ENCODE measurements around the gene WFDC5.

Gene WFDC5

DNA sequence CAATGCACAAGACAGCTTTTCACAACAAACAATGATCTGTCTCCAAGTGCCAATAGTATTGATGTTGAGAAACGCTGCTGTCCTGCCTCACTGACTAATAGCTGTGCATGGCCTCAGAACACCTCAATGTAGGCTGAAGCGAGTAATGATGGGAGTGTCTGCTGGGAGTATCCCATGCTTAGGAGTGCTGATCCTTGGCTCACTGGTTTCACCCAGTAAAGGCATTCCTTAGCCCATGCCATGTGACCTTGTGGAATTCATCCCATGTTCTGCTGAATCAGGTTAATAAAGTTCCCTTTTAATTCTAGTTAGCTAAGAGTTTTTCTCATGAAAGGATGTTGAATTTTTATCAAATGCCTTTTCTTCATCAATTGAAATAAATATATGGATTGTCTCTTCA lies 13.1 kb upstream of the WFDC5 start:
- no peak overlapping the region for H3K4me3 Mint-ChIP-seq
- ATAC-seq (no peak), DNase-seq (no peak)
- H3K36me3 Mint-ChIP-seq (ENCODE audit: low read depth) = no peaks in the 10 kb centered on the region
- no peak overlapping the region for H3K27ac Mint-ChIP-seq
- no peaks in the 10 kb centered on the region for H3K4me1 Mint-ChIP-seq
- H3K9me3 Mint-ChIP-seq = no peaks in the 10 kb centered on the region
- H3K27me3 Mint-ChIP-seq = peaks cover 34% of the 10 kb centered on the region

DNA sequence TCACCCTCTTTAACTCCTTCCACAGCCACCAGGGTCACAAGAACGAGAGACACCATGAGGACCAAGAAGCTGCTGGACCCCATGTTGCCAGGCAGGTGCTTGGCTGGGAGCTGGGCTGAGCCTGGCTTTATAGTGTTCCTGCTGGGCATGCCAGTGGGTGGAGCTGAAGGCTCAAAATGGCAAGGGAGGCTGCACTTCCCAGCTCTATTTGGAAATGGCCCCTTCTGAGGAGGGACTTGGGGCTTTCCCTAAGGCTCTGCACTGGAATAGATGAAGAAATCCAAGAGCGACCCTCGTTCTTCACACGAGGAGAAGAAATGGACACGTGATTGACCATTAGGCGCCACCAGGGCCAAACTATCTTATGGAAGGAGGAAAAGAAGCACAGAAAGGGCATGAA lies 9.4 kb upstream of the WFDC5 start, which contains the start of gene WFDC12:
TSS of gene WFDC12 (minus strand) at position 101 of the 400 bp plus-strand sequence. CDS start at position 83, 18 bp downstream.
- Mint-ChIP-seq H3K27ac (no peak within 1 kb of the TSS), H3K36me3 (ENCODE audit: low read depth) (no peaks in the 10 kb centered on the region), H3K4me1 (no peaks in the 10 kb centered on the region), H3K4me3 (no peak within 1 kb of the TSS), H3K27me3 (peaks cover 23% of the 10 kb centered on the region), H3K9me3 (no peaks in the 10 kb centered on the region)
- DNase-seq (no peak), ATAC-seq (no peak)

DNA sequence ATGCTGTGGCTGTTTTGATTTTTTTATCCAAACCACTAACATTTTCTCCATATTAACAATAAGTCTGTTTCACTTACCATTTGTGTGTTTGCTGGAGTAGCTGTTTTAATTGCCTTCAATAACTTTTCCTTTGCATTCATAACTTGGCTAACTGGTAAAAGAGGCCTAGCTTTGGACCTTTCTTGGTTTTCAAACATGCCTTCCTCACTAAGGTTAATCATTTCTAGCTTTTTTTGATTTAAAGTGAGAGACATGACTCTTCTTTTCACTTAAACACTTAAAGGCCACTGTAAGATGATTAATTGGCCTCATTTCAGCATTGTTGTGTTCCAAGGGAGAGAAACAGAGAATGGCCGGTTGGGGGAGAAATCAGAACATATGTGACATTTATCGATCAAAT lies 6.4 kb upstream of the WFDC5 start:
- ATAC-seq (no peak), DNase-seq (no peak)
- Mint-ChIP-seq H3K27me3 (peaks cover 18% of the 10 kb centered on the region), H3K36me3 (ENCODE audit: low read depth) (no peaks in the 10 kb centered on the region), H3K9me3 (no peaks in the 10 kb centered on the region), H3K4me1 (peaks cover 1% of the 10 kb centered on the region), H3K4me3 (no peak overlapping the region), H3K27ac (no peak overlapping the region)

GRCh38 chr20:45119556-45120266 lies 4.7 kb upstream of the WFDC5 start:
- H3K9me3 Mint-ChIP-seq = no peaks in the 10 kb centered on the region
- H3K4me3 Mint-ChIP-seq = no peak overlapping the region
- no peaks in the 10 kb centered on the region for H3K36me3 Mint-ChIP-seq (ENCODE audit: low read depth)
- no peak overlapping the region for H3K27ac Mint-ChIP-seq
- H3K4me1 Mint-ChIP-seq = peaks cover 1% of the 10 kb centered on the region
- peaks cover 16% of the 10 kb centered on the region for H3K27me3 Mint-ChIP-seq
- ATAC-seq (no peak), DNase-seq (no peak)

- Mint-ChIP-seq H3K36me3 (ENCODE audit: low read depth) (no peaks in the 10 kb centered on the region), H3K4me1 (peaks cover 1% of the 10 kb centered on the region), H3K27me3 (peaks cover 17% of the 10 kb centered on the region), H3K4me3 (no peak overlapping the region), H3K27ac (no peak overlapping the region), H3K9me3 (no peaks in the 10 kb centered on the region)
- DNase-seq (no peak), ATAC-seq (no peak)
Observed at GRCh38 chr20:45118028-45118427, 3.1 kb upstream of the WFDC5 start.

- Mint-ChIP-seq H3K9me3 (no peaks in the 10 kb centered on the region), H3K27me3 (peaks cover 15% of the 10 kb centered on the region), H3K4me1 (peaks cover 1% of the 10 kb centered on the region), H3K36me3 (ENCODE audit: low read depth) (no peaks in the 10 kb centered on the region), H3K4me3 (no peak overlapping the region), H3K27ac (no peak overlapping the region)
- no peak for DNase-seq
- no peak for ATAC-seq
Observed at GRCh38 chr20:45117581-45117980, 2.6 kb upstream of the WFDC5 start.

DNA sequence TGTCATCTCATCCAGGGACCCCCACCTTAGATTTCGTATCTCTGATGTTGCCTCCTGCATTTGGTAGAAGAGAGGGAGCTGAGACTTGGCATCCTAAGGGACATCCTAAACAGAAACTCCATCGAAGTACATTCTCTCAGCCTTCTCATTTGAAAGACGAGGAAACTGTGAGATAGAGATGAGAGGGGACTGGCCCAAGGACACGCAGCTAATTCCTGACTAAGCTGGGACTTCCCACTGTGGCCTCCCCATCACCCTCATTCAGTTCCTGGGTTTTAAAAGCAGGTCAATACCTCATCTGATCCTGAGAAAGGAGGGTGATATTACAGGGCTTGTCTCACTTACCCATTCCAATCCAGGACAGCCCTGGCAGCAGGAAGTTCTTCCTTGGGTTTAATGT lies 855 bp upstream of the WFDC5 start:
- H3K27me3 Mint-ChIP-seq = peaks cover 14% of the 10 kb centered on the region
- no peaks in the 10 kb centered on the region for H3K36me3 Mint-ChIP-seq (ENCODE audit: low read depth)
- ATAC-seq = no peak
- no peak overlapping the region for H3K4me3 Mint-ChIP-seq
- H3K4me1 Mint-ChIP-seq = peaks cover 1% of the 10 kb centered on the region
- no peak overlapping the region for H3K27ac Mint-ChIP-seq
- H3K9me3 Mint-ChIP-seq = no peaks in the 10 kb centered on the region
- DNase-seq = no peak

GRCh38 chr20:45115386-45115774 lies 406 bp upstream of the WFDC5 start:
- ATAC-seq = no peak
- no peaks in the 10 kb centered on the region for H3K36me3 Mint-ChIP-seq (ENCODE audit: low read depth)

GRCh38 chr20:45113865-45114264 lies 1.1 kb downstream of the WFDC5 start:
- H3K36me3 Mint-ChIP-seq (ENCODE audit: low read depth) = no peaks in the 10 kb centered on the region
- H3K4me1 Mint-ChIP-seq = peaks cover 1% of the 10 kb centered on the region
- no peak overlapping the region for H3K27ac Mint-ChIP-seq
- DNase-seq (no peak), ATAC-seq (no peak)
- no peaks in the 10 kb centered on the region for H3K9me3 Mint-ChIP-seq
- H3K4me3 Mint-ChIP-seq = no peak overlapping the region
- peaks cover 5% of the 10 kb centered on the region for H3K27me3 Mint-ChIP-seq

More at GRCh38 chr20:45115386-45115774, 406 bp upstream of the WFDC5 start:
- Mint-ChIP-seq H3K9me3 (no peaks in the 10 kb centered on the region), H3K27ac (no peak overlapping the region), H3K4me1 (peaks cover 1% of the 10 kb centered on the region), H3K27me3 (peaks cover 11% of the 10 kb centered on the region), H3K4me3 (no peak overlapping the region)
- DNase-seq = no peak

GRCh38 chr20:45112754-45113153 lies 2.2 kb downstream of the WFDC5 start:
- Mint-ChIP-seq H3K4me1 (peaks cover 1% of the 10 kb centered on the region), H3K36me3 (ENCODE audit: low read depth) (no peaks in the 10 kb centered on the region), H3K9me3 (no peaks in the 10 kb centered on the region), H3K27me3 (peaks cover 5% of the 10 kb centered on the region), H3K27ac (no peak overlapping the region), H3K4me3 (no peak overlapping the region)
- ATAC-seq = no peak
- DNase-seq = no peak

DNA sequence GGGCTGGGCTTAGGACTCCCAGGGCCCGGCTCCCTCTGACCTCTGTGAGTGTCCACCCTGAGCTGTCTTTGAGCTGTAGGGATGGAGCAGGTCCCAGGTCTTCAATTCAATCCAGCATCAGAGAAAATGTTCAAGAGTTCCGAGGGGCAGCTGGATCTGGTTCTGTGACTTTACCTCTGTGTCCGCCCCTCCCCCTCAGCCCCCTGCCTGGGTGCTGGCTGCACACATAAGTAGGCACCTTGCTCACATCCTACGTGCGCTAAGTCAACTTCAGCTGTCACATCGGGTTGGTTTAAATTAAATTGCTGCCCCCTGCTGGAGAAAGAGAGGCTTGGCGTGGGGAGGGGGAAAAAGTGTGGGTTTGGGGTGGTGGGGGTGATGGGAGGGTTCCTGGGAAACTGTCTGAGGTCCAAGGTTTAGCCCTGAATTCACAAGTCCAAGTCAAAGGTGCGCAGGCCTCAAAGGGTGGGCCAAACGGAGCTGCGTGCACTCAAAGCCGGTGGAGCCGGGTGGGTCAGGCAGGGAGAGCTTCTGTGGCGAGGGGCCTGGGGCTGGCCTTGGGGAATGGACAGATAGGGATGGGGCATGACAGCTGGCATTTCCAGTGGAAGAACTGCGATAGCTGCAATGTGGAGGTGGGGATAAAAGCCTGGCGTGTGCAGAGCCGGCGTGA lies 3.0 kb downstream of the WFDC5 start:
- ATAC-seq (no peak), DNase-seq (no peak)
- Mint-ChIP-seq H3K4me3 (no peak overlapping the region), H3K9me3 (no peaks in the 10 kb centered on the region), H3K27me3 (peaks cover 1% of the 10 kb centered on the region), H3K4me1 (peaks cover 1% of the 10 kb centered on the region), H3K27ac (no peak overlapping the region), H3K36me3 (ENCODE audit: low read depth) (no peaks in the 10 kb centered on the region)

DNA sequence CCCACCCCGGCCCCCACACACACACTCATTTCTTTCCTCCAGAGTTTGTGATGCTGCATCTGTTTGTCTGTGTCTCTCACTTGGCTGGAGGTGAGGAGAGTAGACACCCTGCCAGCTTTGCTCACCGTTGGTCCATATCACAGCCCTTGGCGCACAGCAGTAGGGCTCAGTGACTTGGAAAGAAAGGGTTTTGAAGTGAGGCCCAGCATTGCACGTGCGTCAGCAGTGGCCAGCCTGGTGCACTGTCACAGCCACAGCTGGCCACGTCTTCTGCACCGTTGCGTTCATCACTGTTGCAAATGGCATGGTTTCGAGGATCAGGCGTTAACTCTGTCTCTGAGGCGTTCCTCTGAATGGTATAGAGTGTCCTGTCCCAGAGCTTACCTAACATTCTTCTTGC lies 3.7 kb downstream of the WFDC5 start:
- ATAC-seq (no peak), DNase-seq (no peak)
- Mint-ChIP-seq H3K27ac (no peak overlapping the region), H3K4me1 (no peaks in the 10 kb centered on the region), H3K36me3 (ENCODE audit: low read depth) (no peaks in the 10 kb centered on the region), H3K9me3 (no peaks in the 10 kb centered on the region), H3K4me3 (no peak overlapping the region), H3K27me3 (peaks cover 3% of the 10 kb centered on the region)

GRCh38 chr20:45110301-45110700 lies 4.7 kb downstream of the WFDC5 start:
- Mint-ChIP-seq H3K4me3 (no peak overlapping the region), H3K27ac (no peak overlapping the region), H3K4me1 (no peaks in the 10 kb centered on the region), H3K36me3 (ENCODE audit: low read depth) (no peaks in the 10 kb centered on the region), H3K9me3 (no peaks in the 10 kb centered on the region), H3K27me3 (peaks cover 3% of the 10 kb centered on the region)
- ATAC-seq (no peak), DNase-seq (no peak)

DNA sequence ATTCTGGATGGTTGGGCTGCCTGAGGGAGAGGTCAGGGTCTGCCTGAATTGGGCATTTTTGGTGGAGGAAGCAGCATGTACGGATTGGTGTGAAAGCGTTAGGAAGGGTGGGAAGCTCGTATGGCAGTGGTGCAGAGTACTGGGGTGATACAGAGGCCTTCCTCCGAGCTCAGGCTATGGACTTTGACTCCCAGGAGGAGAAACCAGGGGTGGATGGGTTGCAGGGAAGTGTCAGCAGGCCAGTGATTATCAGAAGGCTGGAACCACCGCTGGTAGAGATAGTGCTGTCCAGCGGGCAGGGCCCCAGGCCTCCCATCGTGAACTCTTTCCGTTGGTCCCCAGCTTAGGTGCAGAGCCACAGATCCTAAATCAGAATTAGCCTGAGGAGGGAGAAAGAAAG lies 5.3 kb downstream of the WFDC5 start:
- DNase-seq = no peak
- H3K27ac Mint-ChIP-seq = no peak overlapping the region
- H3K36me3 Mint-ChIP-seq (ENCODE audit: low read depth) = no peaks in the 10 kb centered on the region
- ATAC-seq = no peak
- no peaks in the 10 kb centered on the region for H3K9me3 Mint-ChIP-seq
- peaks cover 3% of the 10 kb centered on the region for H3K27me3 Mint-ChIP-seq
- no peaks in the 10 kb centered on the region for H3K4me1 Mint-ChIP-seq
- H3K4me3 Mint-ChIP-seq = no peak overlapping the region

DNA sequence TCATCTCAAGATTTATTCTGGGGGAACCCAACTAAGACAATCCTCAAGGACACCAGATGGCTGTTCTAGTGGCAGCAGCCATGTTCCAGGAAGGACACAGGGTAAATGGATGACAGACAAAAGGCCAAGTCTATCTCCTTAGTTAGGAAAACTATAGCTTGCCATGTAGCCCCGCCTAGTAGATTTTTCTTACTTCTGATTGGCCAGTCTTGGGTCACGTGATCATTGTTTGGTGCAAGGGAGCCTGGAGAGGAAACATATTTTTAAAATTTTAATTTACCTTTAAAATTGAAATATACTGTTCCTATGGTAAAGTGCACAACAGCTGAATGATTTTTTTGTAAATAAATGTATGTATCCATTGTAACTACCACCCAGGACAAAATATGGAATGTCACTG lies 9.7 kb downstream of the WFDC5 start:
- no peak overlapping the region for H3K4me3 Mint-ChIP-seq
- no peak overlapping the region for H3K27ac Mint-ChIP-seq
- no peaks in the 10 kb centered on the region for H3K36me3 Mint-ChIP-seq (ENCODE audit: low read depth)
- H3K4me1 Mint-ChIP-seq = peaks cover 3% of the 10 kb centered on the region
- H3K9me3 Mint-ChIP-seq = no peaks in the 10 kb centered on the region
- H3K27me3 Mint-ChIP-seq = peaks cover 24% of the 10 kb centered on the region
- ATAC-seq = no peak
- DNase-seq = no peak

All from activated naive CD8-positive, alpha-beta T cell treated with anti-CD3 and anti-CD28 coated beads, Interleukin-2, amount 50 U/mL, for 24 hours (primary cell).